ENCODE measurements around the gene TLN1. TPM values are rescaled to one million over a fixed set of nuclear protein-coding genes. Genes with fewer than 3 reads are reported as not detected.
A peak's percentile ranks its signal among the peaks of the same experiment; 100 is the strongest.

The TLN1 gene
- total and polyA plus RNA-seq, 2 donors (not counting 1 experiment from before 2014, with no cell fraction given) = 102 to 280 TPM

DNA sequence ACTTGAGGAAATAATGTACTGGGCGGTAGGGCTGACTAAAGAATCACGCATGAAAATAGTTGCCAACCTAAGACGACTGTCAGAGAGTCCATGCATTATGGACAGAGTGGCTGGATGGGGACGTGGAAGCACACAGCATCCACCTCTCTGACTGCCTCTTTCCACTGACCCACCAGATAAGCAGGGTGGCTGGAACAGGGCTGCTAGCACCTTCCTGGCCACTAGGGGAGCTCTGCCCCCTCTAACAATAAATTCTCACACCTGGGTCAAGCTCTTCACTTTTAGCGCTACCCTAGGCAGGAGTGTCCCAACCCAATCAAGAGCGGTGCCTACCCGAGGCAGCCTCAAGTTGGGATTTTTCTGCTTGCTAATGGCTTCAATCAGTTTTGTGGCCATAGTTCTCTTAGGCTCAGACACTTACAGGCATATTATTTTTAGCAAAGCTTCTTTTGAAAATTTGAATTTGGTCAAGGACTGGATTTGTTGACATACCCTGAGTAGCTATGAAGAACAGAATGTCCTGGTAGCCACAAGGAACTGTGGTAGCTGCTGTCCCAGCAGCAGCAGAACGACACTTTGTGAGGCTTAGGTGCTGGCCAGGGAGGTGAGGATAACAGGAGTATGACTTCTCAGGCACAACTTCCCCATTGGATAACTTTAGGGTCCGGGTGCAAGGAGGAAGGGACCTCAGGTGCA, 35.3 kb downstream of the TLN1 start:
- ATAC-seq (ENCODE audit: low read depth) = peak; percentile 97
- H3K36me3 ChIP-seq (replicated peaks in 1 of 2; ENCODE audit: control extremely low read depth in 1 of 2, control insufficient read depth in 1 of 2, extremely low read depth in 1 of 2, insufficient read depth in 2 of 2, low read length in 1 of 2) = peaks cover 0 to 59% of the 10 kb centered on the region in 2 experiments
- H3K79me2 ChIP-seq (ENCODE audit: control insufficient read depth, insufficient read depth, low read length) = no peaks in the 10 kb centered on the region
- Mint-ChIP-seq H3K4me3 (no peak overlapping the region), H3K4me1 (peaks cover 8% of the 10 kb centered on the region), H3K9me3 (ENCODE audit: insufficient read depth) (no peaks in the 10 kb centered on the region), H3K27me3 (no peaks in the 10 kb centered on the region), H3K27ac (peak overlapping the region; percentile 79)
- ChIA-PET POLR2A (interaction anchor here (0.5 to 2.4 kb wide), 7 partner anchors 9 to 616 kb away, joined by 3 to 9 read pairs (median 4); no protein-coding TSS in a partner anchor), CTCF (interaction anchor here (0.7 to 10.0 kb wide), 32 partner anchors 11 to 624 kb away, joined by 3 to 195 read pairs (median 8); partner anchors contain the start of genes ARHGEF39, CCDC107, CD72 and CREB3)
- H3K9me3 ChIP-seq (ENCODE audit: control extremely low read depth in 1 of 3, control insufficient read depth in 2 of 3, insufficient read depth in 1 of 3, low read length in 2 of 3) = no peaks in the 10 kb centered on the region
- no peak overlapping the region for H3K27ac ChIP-seq (ENCODE audit: low read length in 2 of 2)
- H3K9ac ChIP-seq (ENCODE audit: low read length) = no peak overlapping the region
- H4K20me1 ChIP-seq (ENCODE audit: control insufficient read depth, insufficient read depth, low read length, poor library complexity, severe bottlenecking) = peaks cover 7% of the 10 kb centered on the region
- H3K4me3 ChIP-seq (ENCODE audit: control extremely low read depth in 1 of 5, extremely low read depth in 1 of 5, insufficient read depth in 1 of 5, low read depth in 2 of 5, low read length in 4 of 5) = no peak overlapping the region
- peak; percentile 78 for DNase-seq
- intact Hi-C loops (cut with micrococcal nuclease) = loop anchor here (1.0 to 2.0 kb wide), 5 partner anchors 36 to 92 kb away; partner anchors contain the start of genes CCDC107, CREB3, RMRP and TLN1
- 36% methylated on average over 7 of the region's 9 CpGs for WGBS (ENCODE audit: insufficient coverage)
- H3K4me2 ChIP-seq (replicated peaks; ENCODE audit: low read depth, low read length, poor library complexity, severe bottlenecking) = no peak overlapping the region
- no peaks in the 10 kb centered on the region for H3K27me3 ChIP-seq (replicated peaks in 1 of 4; ENCODE audit: control extremely low read depth in 1 of 4, control insufficient read depth in 3 of 4, insufficient read depth in 4 of 4, low read length in 3 of 4)
- H3K4me1 ChIP-seq (ENCODE audit: control insufficient read depth in 2 of 2, insufficient read depth in 2 of 2, low read length in 2 of 2) = peaks cover 0 to 7% of the 10 kb centered on the region in 2 donors
- no peak overlapping the region for H2AFZ ChIP-seq (ENCODE audit: insufficient read depth, low read depth, low read length, poor library complexity, severe bottlenecking)
- no peak for TF ChIP-seq EZH2 (IDR thresholded peaks at IDR 0.05; ENCODE audit: borderline replicate concordance, insufficient read depth, low read depth, low read length, poor library complexity, severe bottlenecking)
- TF ChIP-seq, protein P1, sequence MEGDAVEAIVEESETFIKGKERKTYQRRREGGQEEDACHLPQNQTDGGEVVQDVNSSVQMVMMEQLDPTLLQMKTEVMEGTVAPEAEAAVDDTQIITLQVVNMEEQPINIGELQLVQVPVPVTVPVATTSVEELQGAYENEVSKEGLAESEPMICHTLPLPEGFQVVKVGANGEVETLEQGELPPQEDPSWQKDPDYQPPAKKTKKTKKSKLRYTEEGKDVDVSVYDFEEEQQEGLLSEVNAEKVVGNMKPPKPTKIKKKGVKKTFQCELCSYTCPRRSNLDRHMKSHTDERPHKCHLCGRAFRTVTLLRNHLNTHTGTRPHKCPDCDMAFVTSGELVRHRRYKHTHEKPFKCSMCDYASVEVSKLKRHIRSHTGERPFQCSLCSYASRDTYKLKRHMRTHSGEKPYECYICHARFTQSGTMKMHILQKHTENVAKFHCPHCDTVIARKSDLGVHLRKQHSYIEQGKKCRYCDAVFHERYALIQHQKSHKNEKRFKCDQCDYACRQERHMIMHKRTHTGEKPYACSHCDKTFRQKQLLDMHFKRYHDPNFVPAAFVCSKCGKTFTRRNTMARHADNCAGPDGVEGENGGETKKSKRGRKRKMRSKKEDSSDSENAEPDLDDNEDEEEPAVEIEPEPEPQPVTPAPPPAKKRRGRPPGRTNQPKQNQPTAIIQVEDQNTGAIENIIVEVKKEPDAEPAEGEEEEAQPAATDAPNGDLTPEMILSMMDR (IDR thresholded peaks at IDR 0.05) = peak; percentile 91

- TF ChIP-seq, protein P1 (IDR thresholded peaks at IDR 0.05) = no peak
- TF ChIP-seq EZH2 (IDR thresholded peaks at IDR 0.05; ENCODE audit: borderline replicate concordance, insufficient read depth, low read depth, low read length, poor library complexity, severe bottlenecking) = no peak
- Histone ChIP-seq H3K4me2 (replicated peaks; ENCODE audit: low read depth, low read length, poor library complexity, severe bottlenecking) (no peak overlapping the region), H2AFZ (ENCODE audit: insufficient read depth, low read depth, low read length, poor library complexity, severe bottlenecking) (no peak overlapping the region), H3K4me3 (ENCODE audit: control extremely low read depth in 1 of 5, extremely low read depth in 1 of 5, insufficient read depth in 1 of 5, low read depth in 2 of 5, low read length in 4 of 5) (no peak overlapping the region), H3K27me3 (replicated peaks in 1 of 4; ENCODE audit: control extremely low read depth in 1 of 4, control insufficient read depth in 3 of 4, insufficient read depth in 4 of 4, low read length in 3 of 4) (no peaks in the 10 kb centered on the region), H4K20me1 (ENCODE audit: control insufficient read depth, insufficient read depth, low read length, poor library complexity, severe bottlenecking) (peaks cover 7% of the 10 kb centered on the region), H3K27ac (ENCODE audit: low read length in 2 of 2) (no peak overlapping the region), H3K4me1 (ENCODE audit: control insufficient read depth in 2 of 2, insufficient read depth in 2 of 2, low read length in 2 of 2) (peaks cover 3 to 13% of the 10 kb centered on the region in 2 donors), H3K36me3 (replicated peaks in 1 of 2; ENCODE audit: control extremely low read depth in 1 of 2, control insufficient read depth in 1 of 2, extremely low read depth in 1 of 2, insufficient read depth in 2 of 2, low read length in 1 of 2) (peaks cover 0 to 52% of the 10 kb centered on the region in 2 experiments), H3K9ac (ENCODE audit: low read length) (no peak overlapping the region), H3K79me2 (ENCODE audit: control insufficient read depth, insufficient read depth, low read length) (no peaks in the 10 kb centered on the region), H3K9me3 (ENCODE audit: control extremely low read depth in 1 of 3, control insufficient read depth in 2 of 3, insufficient read depth in 1 of 3, low read length in 2 of 3) (no peaks in the 10 kb centered on the region)
- intact Hi-C loops (cut with micrococcal nuclease) = loop anchor here (1.0 to 2.0 kb wide), 5 partner anchors 37 to 92 kb away; partner anchors contain the start of genes CCDC107, CREB3, RMRP and TLN1
- H3K27ac Mint-ChIP-seq = no peak overlapping the region
- H3K4me1 Mint-ChIP-seq = peaks cover 13% of the 10 kb centered on the region
- H3K27me3 Mint-ChIP-seq = no peaks in the 10 kb centered on the region
- DNase-seq (no peak), ATAC-seq (ENCODE audit: low read depth) (no peak)
- WGBS (ENCODE audit: insufficient coverage) = 100% methylated on average over 1 of the region's 3 CpGs
- POLR2A ChIA-PET = interaction anchor here (0.5 to 2.4 kb wide), 3 partner anchors 49 to 147 kb away, joined by 3 to 9 read pairs (median 3); no protein-coding TSS in a partner anchor
- no peaks in the 10 kb centered on the region for H3K9me3 Mint-ChIP-seq (ENCODE audit: insufficient read depth)
- CTCF ChIA-PET = interaction anchor here (0.8 to 10.0 kb wide), 34 partner anchors 11 to 623 kb away, joined by 3 to 195 read pairs (median 8); partner anchors contain the start of genes ARHGEF39, CCDC107, CD72 and CREB3
- no peak overlapping the region for H3K4me3 Mint-ChIP-seq
Observed at GRCh38 chr9:35695943-35696401, 36.0 kb downstream of the TLN1 start.
